HG03196 (cell line): ENCODE measurements around the gene UPK2.

Source experiments
- ATAC-seq: cut with Tn5 transposase; IDR thresholded peaks from one replicate; pipeline ENCODE4 v1.9.1; 2021; ENCODE audit not compliant: unreplicated experiment

Gene UPK2

GRCh38 chr11:118956094-118956846, at the start of gene UPK2:
TSS of gene UPK2 (plus strand) at chr11:118956298. CDS start at chr11:118956351, 53 bp downstream.
- ATAC-seq, result peak; percentile 80

- peak; percentile 52 for ATAC-seq
Measured at GRCh38 chr11:118907051-118908042, 48.8 kb upstream of the UPK2 start.

GRCh38 chr11:118908264-118908663, 47.8 kb upstream of the UPK2 start:
- no peak for ATAC-seq

GRCh38 chr11:118908901-118909618, 47.0 kb upstream of the UPK2 start:
- no peak for ATAC-seq

GRCh38 chr11:118909619-118910308, 46.3 kb upstream of the UPK2 start:
- ATAC-seq, result no peak

GRCh38 chr11:118910309-118911112, 45.6 kb upstream of the UPK2 start:
- no peak for ATAC-seq

GRCh38 chr11:118911113-118911879, 44.8 kb upstream of the UPK2 start:
- no peak for ATAC-seq

GRCh38 chr11:118911880-118912741, 44.0 kb upstream of the UPK2 start:
- ATAC-seq, result no peak

- ATAC-seq, result no peak
Measured at GRCh38 chr11:118912742-118913410, 43.2 kb upstream of the UPK2 start.

GRCh38 chr11:118913411-118914125, 42.5 kb upstream of the UPK2 start:
- ATAC-seq, result no peak

- peak; percentile 37 for ATAC-seq
Measured at GRCh38 chr11:118914178-118914918, 41.8 kb upstream of the UPK2 start.

- ATAC-seq, result no peak
Measured at GRCh38 chr11:118914987-118915386, 41.1 kb upstream of the UPK2 start.

GRCh38 chr11:118915396-118915795, 40.7 kb upstream of the UPK2 start:
- no peak for ATAC-seq

GRCh38 chr11:118915941-118916841, 39.9 kb upstream of the UPK2 start:
- ATAC-seq, result no peak

GRCh38 chr11:118916842-118917388, 39.2 kb upstream of the UPK2 start:
- ATAC-seq, result no peak
